Mammary epithelial cell (primary cell): Measurements from ENCODE around the gene SLC45A1.

Experiments
- CTCF ChIP-seq, 2 donors: IDR thresholded peaks in 1 of 2; conservative IDR thresholded peaks in 1 of 2; 2 replicates each; pipeline ENCODE4 v1.5.1; 2011 to 2012; ENCODE audit warnings: inconsistent platforms in 2 of 2, low read length in 2 of 2, mild to moderate bottlenecking in 2 of 2, control low read depth in 1 of 2, low read depth in 1 of 2; ENCODE audit not compliant: insufficient read depth in 1 of 2; ENCODE audit errors: extremely low read depth in 1 of 2
- EZH2 ChIP-seq: IDR thresholded peaks from 2 replicates; pipeline ENCODE4 v1.6.1; 2012; ENCODE audit warnings: low read length, inconsistent platforms, borderline replicate concordance

GRCh38 chr1:8303141-8303540 lies 14.8 kb upstream of the SLC45A1 start:
- no peak for TF ChIP-seq CTCF (conservative IDR thresholded peaks at IDR 0.05 in 1 of 2, IDR thresholded peaks at IDR 0.05 in 1 of 2; ENCODE audit: extremely low read depth in 1 of 2, insufficient read depth in 1 of 2, low read depth in 1 of 2, low read length in 2 of 2)
- no peak for TF ChIP-seq EZH2
